GM13976 (cell line): ENCODE results near the gene TALDO1.

ENCODE experiments used
- DNase-seq: peaks from one replicate; pipeline ENCODE4 v3.0.0; 2012; ENCODE audit warnings: low spot score
- CTCF ChIP-seq: IDR thresholded peaks from 2 replicates; pipeline ENCODE4 v1.5.1; 2012; ENCODE audit warnings: borderline replicate concordance, mild to moderate bottlenecking; ENCODE audit not compliant: insufficient read depth; ENCODE audit errors: extremely low read depth, missing control alignments, control extremely low read depth
- in situ Hi-C: fragments of 300-500 bp; cut with MboI; formaldehyde crosslinking; loops from one replicate; pipeline ENCODE4 v1.12.0; 2022; ENCODE audit warnings: low sequenced_read_pairs, mixed read lengths, inconsistent platforms; ENCODE audit not compliant: unreplicated experiment

Gene TALDO1

GRCh38 chr11:801097-801780, 54.0 kb downstream of the TALDO1 start:
- in situ Hi-C loops, result no loop called here
- no peak for TF ChIP-seq CTCF
- no peak for DNase-seq

- TF ChIP-seq CTCF, result no peak
- no peak for DNase-seq
- in situ Hi-C loops, result no loop called here
These were observed 54.9 kb downstream of the TALDO1 start for GRCh38 chr11:802018-802617.

- DNase-seq, result no peak
- in situ Hi-C loops, result no loop called here
- no peak for TF ChIP-seq CTCF
These were observed 55.6 kb downstream of the TALDO1 start for GRCh38 chr11:802693-803466.

GRCh38 chr11:803467-803742, 56.1 kb downstream of the TALDO1 start:
- TF ChIP-seq CTCF, result no peak
- in situ Hi-C loops, result no loop called here
- DNase-seq, result no peak

- in situ Hi-C loops, result no loop called here
- no peak for TF ChIP-seq CTCF
- no peak for DNase-seq
These were observed 56.7 kb downstream of the TALDO1 start for GRCh38 chr11:803770-804598.

- in situ Hi-C loops, result no loop called here
- TF ChIP-seq CTCF, result no peak
- no peak for DNase-seq
These were observed 57.3 kb downstream of the TALDO1 start for GRCh38 chr11:804599-804964.
